H1 (cell line): ENCODE measurements around the gene CMTR1. TPM values are rescaled to one million over a fixed set of nuclear protein-coding genes. Genes with fewer than 3 reads are reported as not detected.

Source experiments
- ATF2 ChIP-seq: IDR thresholded peaks from 2 replicates; pipeline ENCODE4 v1.6.1; 2012; ENCODE audit warnings: low read length, inconsistent platforms
- KDM5A ChIP-seq: fragments of 200-600 bp; IDR thresholded peaks from 2 replicates; pipeline ENCODE4 v1.7.1; 2012; ENCODE audit warnings: mild to moderate bottlenecking, low read length, inconsistent platforms, mixed read lengths
- POLR2AphosphoS5 ChIP-seq: IDR thresholded peaks from 2 replicates; pipeline ENCODE4 v1.6.1; 2011; ENCODE audit warnings: low read depth, low read length
- SIRT6 ChIP-seq: IDR thresholded peaks from one replicate; pipeline ENCODE4 v1.7.1; 2012; ENCODE audit warnings: low read length, inconsistent platforms
- SRF ChIP-seq: IDR thresholded peaks from 2 replicates; pipeline ENCODE4 v1.6.1; 2011; ENCODE audit warnings: mild to moderate bottlenecking, low read depth, low read length, moderate library complexity
- TAF1 ChIP-seq: IDR thresholded peaks from 2 replicates; pipeline ENCODE4 v1.6.1; 2011; ENCODE audit warnings: mild to moderate bottlenecking, low read depth, low read length
- polyA plus RNA-seq, 7 experiments: library from polyadenylated mRNA; depleted of rRNA in 3 of 7; stranded (reverse) in 5 of 7; unstranded in 2 of 7; fragments of >200 nt in 5 of 7; fragments of 200-250 nt in 2 of 7; gene quantifications; 1 replicate in 5 of 7; 2 replicates in 1 of 7; 4 replicates in 1 of 7; pipeline versions ENCODE4 v1.2.1 to v1.2.3, GENCODE V29; 2011 to 2013; ENCODE audit warnings: missing spikeins in 2 of 7, mixed read lengths in 2 of 7
- total RNA-seq: library from RNA; stranded (reverse); fragmentation: NEBNext Ultra II Directional; extraction: Animal tissue kit (Norgen Biotek cat#: 25700); gene quantifications from 2 replicates; pipeline ENCODE4 v1.2.1, GENCODE V29; 2021

Gene CMTR1
- total and polyA plus RNA-seq, 2 of the 8 experiments (the other 6 are each of a cell fraction or from before 2014, with no cell fraction given), result 15.2 to 33.1 TPM

GRCh38 chr6:37528541-37528940 lies 95.5 kb downstream of the CMTR1 start (continued):
- TF ChIP-seq ATF2 (no peak), SIRT6 (no peak), SRF (no peak), POLR2AphosphoS5 (no peak), KDM5A (no peak), TAF1 (no peak)
